Nucleus accumbens (tissue), 56 donors: ENCODE data around the gene GSKIP.

ENCODE experiments used
- DNase-seq, 56 donors: peaks; one replicate each; lab custom pipeline; 2025; lab: John Stamatoyannopoulos, UW

The GSKIP gene

DNA sequence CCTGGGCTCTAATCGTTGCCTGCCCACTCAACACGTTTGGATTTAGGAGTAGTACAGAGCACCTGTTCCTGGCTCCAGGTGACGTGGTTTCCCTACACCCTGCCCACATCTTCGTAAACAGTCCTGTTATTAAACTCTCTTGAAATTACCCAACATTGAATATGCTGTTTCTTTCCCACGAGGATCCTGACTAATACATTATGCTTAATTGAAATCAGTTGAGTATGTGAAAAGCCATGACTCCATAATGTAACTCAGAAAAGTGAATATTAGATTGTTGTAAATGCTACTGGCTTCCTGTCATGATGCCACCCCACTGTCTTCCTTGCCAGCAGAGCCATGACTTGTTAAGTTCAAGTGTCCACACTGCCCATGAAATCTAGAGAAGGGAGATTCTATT is 50.2 kb downstream of the GSKIP start:
- DNase-seq, result no peak

DNA sequence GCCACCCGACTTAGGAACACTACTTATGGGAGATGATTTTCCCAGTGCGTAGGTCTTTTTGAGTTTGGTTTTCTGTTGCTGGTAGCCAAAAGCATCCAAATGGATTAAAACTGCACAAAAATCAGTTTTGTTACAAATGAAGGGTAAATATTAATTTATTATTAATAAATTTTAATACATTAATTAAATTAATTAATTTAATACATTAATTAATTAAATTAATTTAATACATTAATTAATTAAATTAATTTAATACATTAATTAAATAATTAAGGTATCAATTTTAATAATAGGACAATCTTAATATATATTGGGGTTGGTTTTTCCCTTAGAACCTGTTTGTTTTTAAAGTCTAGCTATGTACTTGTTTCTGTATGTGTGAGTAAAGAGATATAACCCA is 52.2 kb downstream of the GSKIP start:
- DNase-seq, result no peak

DNA sequence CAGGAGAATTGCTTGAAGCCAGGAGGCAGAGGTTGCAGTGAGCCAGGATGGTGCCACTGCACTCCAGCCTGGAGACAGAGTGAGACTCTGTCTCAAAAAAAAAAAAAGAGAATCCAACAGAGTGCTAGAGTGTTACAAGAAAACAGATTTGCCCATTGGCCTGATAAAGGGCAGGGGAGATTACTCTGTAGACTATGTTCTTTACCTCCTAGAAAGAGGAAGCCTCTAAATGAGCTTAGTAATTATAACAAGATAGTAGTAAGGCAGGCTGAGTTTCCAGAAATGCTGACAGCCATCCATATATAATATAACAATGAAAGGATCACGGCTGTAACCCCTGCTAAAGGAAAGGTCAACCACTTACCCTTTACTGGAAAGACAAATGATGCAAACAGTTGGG is 53.0 kb downstream of the GSKIP start:
- DNase-seq, result no peak

DNA sequence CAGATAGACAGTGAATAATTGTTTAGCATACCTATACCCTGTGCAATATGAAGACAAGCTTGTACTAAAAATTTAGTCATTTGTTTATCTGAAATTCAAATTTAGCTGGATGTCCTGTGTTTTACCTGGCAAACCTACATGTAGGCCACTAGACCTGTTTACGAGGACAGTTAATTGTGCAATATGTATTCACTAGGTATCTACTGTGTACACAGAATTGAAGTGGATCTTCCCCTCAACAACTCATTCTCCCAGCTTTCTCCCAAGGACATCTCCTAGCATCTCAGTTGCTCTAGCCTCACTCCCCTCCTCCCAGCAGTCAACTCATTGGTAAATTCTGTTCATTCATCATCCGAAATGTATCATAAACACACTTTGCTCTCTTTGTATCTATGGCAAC is 53.9 kb downstream of the GSKIP start:
- no peak for DNase-seq

DNA sequence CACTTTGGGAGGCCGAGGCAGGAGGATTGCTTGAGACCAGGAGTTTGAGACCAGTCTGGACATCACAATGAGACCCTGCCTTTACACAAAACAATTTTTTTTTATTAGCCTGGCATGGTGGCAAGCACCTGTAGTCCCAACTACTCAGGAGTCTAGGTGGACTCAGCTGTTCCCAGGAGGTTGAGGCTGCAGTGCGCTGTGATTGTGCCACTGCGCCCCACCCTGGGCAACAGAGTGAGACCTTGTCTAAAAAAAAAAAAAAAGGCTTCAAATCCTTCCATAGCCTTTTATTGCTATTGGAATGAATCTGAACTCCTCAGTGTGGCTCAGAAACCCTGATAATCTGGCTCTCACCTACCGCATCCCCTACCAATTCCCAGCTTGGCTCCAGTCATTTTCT is 54.7 kb downstream of the GSKIP start:
- DNase-seq, result no peak

GRCh38 chr14:96421236-96421635 is 57.9 kb downstream of the GSKIP start:
- no peak for DNase-seq

GRCh38 chr14:96422992-96423391 is 59.7 kb downstream of the GSKIP start:
- peak in 3 of 56 donors; percentile 5 to 27 (median 9) for DNase-seq

- DNase-seq, result peak in 5 of 56 donors; percentile 8 to 21 (median 19)
Measured at GRCh38 chr14:96423446-96424108, 60.3 kb downstream of the GSKIP start.

DNA sequence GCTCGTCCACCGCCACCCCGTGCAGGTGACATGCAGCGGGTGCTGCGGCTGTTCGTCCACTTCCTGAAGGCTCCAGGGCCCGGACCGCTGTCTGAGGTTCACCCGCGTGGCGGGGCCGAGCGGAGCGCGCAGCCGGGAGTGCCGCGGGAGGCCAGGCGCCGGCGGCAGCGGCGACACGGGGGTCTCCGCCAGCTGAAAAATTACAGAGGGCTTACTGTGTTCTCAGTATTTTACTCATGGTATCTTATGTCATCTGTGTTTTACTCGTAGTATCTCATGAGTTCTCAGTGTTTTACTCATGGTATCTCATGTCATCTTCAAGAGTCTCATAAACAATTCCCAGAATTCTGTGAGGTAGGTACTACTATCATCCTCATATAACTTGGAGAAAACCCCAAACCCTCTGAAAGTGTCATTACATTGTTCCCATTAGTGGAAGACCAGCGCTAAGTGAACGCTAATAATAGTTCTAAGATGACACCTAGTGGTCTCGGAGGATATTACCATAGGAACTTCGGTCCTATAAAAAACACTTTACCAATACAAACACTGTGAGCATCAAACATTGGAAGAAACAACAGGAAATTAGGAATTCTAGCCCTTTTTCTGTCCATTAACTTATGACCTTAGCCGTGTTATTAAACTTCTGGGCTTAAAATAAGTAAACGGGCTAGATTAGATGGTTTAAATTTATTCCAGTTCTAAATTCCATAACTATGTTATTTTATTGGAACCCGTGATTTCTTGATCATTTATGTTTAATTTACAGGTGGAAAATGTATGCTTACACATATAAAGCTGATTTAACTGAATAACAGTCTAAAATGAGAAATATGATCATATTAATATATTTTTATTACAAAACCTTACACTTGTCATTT is 61.0 kb downstream of the GSKIP start:
- peak in 10 of 56 donors; percentile 4 to 27 (median 21) for DNase-seq

- no peak for DNase-seq
Measured at GRCh38 chr14:96434040-96434439, 70.7 kb downstream of the GSKIP start.
